Keratinocyte (primary cell): ENCODE data around the gene UBE2B.
"Not testable (repeated sequence)": the region's sequence is repeated elsewhere in the genome, so short reads cannot be mapped to it uniquely, and the experiment has no call there.

ENCODE experiments used
- EZH2 ChIP-seq: IDR thresholded peaks from one replicate; pipeline ENCODE4 v1.6.1; 2012; ENCODE audit warnings: inconsistent platforms, mild to moderate bottlenecking, low read length, moderate library complexity
- TF ChIP-seq, protein P1 (sequence below), 3 experiments: IDR thresholded peaks in 1 of 3; conservative IDR thresholded peaks in 1 of 3; optimal IDR thresholded peaks in 1 of 3; 2 replicates in 2 of 3; 3 replicates in 1 of 3; pipeline versions ENCODE3 to v1.5.1; 2011; ENCODE audit warnings: low read length in 3 of 3, mild to moderate bottlenecking in 3 of 3, moderate library complexity in 2 of 3, control low read depth in 1 of 3, inconsistent platforms in 1 of 3; ENCODE audit not compliant: insufficient read depth in 2 of 3; ENCODE audit errors: extremely low read depth in 1 of 3

DNA sequence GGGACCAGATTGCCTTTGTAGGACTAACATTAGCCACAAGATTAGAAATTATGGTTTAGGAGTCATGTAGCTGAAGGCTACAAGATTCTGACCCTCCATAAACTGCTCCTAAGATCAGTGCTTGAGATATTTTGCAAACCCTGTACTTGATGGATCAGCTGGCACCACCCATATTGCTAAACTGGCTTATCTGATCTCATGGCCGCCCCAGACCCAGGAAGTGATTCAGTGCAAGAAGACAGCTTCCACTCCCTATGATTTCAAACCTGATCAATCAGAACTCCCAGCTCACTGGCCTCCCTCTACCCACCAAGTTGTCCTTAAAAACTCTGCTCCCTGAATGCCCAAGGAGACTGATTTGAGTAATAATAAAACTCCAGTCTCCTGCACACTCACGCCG, 27.9 kb upstream of the UBE2B start:
- TF ChIP-seq, protein P1, sequence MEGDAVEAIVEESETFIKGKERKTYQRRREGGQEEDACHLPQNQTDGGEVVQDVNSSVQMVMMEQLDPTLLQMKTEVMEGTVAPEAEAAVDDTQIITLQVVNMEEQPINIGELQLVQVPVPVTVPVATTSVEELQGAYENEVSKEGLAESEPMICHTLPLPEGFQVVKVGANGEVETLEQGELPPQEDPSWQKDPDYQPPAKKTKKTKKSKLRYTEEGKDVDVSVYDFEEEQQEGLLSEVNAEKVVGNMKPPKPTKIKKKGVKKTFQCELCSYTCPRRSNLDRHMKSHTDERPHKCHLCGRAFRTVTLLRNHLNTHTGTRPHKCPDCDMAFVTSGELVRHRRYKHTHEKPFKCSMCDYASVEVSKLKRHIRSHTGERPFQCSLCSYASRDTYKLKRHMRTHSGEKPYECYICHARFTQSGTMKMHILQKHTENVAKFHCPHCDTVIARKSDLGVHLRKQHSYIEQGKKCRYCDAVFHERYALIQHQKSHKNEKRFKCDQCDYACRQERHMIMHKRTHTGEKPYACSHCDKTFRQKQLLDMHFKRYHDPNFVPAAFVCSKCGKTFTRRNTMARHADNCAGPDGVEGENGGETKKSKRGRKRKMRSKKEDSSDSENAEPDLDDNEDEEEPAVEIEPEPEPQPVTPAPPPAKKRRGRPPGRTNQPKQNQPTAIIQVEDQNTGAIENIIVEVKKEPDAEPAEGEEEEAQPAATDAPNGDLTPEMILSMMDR (optimal IDR thresholded peaks at IDR 0.05 in 1 of 3, IDR thresholded peaks at IDR 0.05 in 1 of 3, conservative IDR thresholded peaks at IDR 0.05 in 1 of 3; ENCODE audit: extremely low read depth in 1 of 3, insufficient read depth in 2 of 3, low read length in 3 of 3), result not testable (repeated sequence)
- not testable (repeated sequence) for TF ChIP-seq EZH2
